Upper lobe of right lung (tissue), 1 donor: ENCODE measurements around the gene HOXA13. TPM values are rescaled to one million over a fixed set of nuclear protein-coding genes. Genes with fewer than 3 reads are reported as not detected.
A peak's percentile ranks its signal among the peaks of the same experiment; 100 is the strongest.

Experiments used
- ATAC-seq: fragments of 200-7000 bp; cut with Tn5 transposase; one replicate; pipeline ENCODE4 v1.9.1; 2020; ENCODE audit warnings: mild to moderate bottlenecking, moderate library complexity
- DNase-seq: peaks from one replicate; pipeline ENCODE4 v3.0.0-alpha.2; 2020
- H3K27ac ChIP-seq: fragments of 200-600 bp; one replicate; pipeline ENCODE4 v1.8.0; 2022
- H3K27me3 ChIP-seq: fragments of 200-600 bp; one replicate; pipeline ENCODE4 v1.8.0; 2022; ENCODE audit warnings: mild to moderate bottlenecking
- H3K36me3 ChIP-seq: fragments of 200-600 bp; one replicate; pipeline ENCODE4 v1.8.0; 2022
- H3K4me1 ChIP-seq: fragments of 200-600 bp; one replicate; pipeline ENCODE4 v1.8.0; 2022
- H3K4me3 ChIP-seq: fragments of 200-600 bp; one replicate; pipeline ENCODE4 v1.8.0; 2022; ENCODE audit warnings: mild to moderate bottlenecking
- H3K9me3 ChIP-seq: fragments of 200-600 bp; one replicate; pipeline ENCODE4 v1.8.0; 2022
- CTCF ChIP-seq: fragments of 200-600 bp; IDR thresholded peaks from one replicate; pipeline ENCODE4 v1.8.0; 2022; ENCODE audit warnings: antibody characterized with exemption
- intact Hi-C: fragments of 100-400 bp; cut with DNase I; formaldehyde crosslinking; loops from one replicate; pipeline ENCODE4 v1.11.0; 2022
- total RNA-seq: library from RNA; stranded (reverse); fragmentation: NEBNext Ultra II Directional; extraction: Animal tissue kit (Norgen Biotek cat#: 25700); gene quantifications from one replicate; pipeline ENCODE4 v1.2.1, GENCODE V29; 2021
- donor health status: DM: no; HTN: yes; CAD: no; lungs with severe emphysema.

Gene HOXA13
- total RNA-seq, 1 donor from 2014 or later = not detected

GRCh38 chr7:27156508-27156898 is 43.4 kb downstream of the HOXA13 start, which contains the start of gene HOXA7:
HOXA7 (minus strand) TSS chr7:27156675; CDS start chr7:27156545, 130 bp downstream.
- ATAC-seq = no peak
- Histone ChIP-seq H3K4me1 (peaks cover 28% of the 10 kb centered on the region), H3K27me3 (peaks cover 91% of the 10 kb centered on the region)

GRCh38 chr7:27155816-27156507 is 43.9 kb downstream of the HOXA13 start:
- peak overlapping the region; percentile 79 for H3K27ac ChIP-seq
- peak overlapping the region; percentile 55 for H3K4me3 ChIP-seq
- no peaks in the 10 kb centered on the region for H3K9me3 ChIP-seq
- H3K36me3 ChIP-seq = no peaks in the 10 kb centered on the region
- DNase-seq (peak; percentile 61), ATAC-seq (no peak)
- intact Hi-C loops = loop anchor here (5.0 kb wide), 1 partner anchor 784 kb away; no protein-coding TSS in a partner anchor
- no peak for TF ChIP-seq CTCF
- H3K27me3 ChIP-seq = peaks cover 94% of the 10 kb centered on the region
- H3K4me1 ChIP-seq = peaks cover 30% of the 10 kb centered on the region

More at GRCh38 chr7:27156508-27156898, 43.4 kb downstream of the HOXA13 start, which contains the start of gene HOXA7:
- intact Hi-C loops = loop anchor here (5.0 kb wide), 1 partner anchor 784 kb away; no protein-coding TSS in a partner anchor
- no peaks in the 10 kb centered on the region for H3K36me3 ChIP-seq
- H3K4me3 ChIP-seq = peak within 1 kb of the TSS; percentile 55
- DNase-seq = peak; percentile 73
- H3K27ac ChIP-seq = peak within 1 kb of the TSS; percentile 79
- TF ChIP-seq CTCF = no peak
- H3K9me3 ChIP-seq = no peaks in the 10 kb centered on the region

GRCh38 chr7:27154901-27155815 is 44.7 kb downstream of the HOXA13 start:
- H3K27ac ChIP-seq = peak overlapping the region; percentile 79
- H3K9me3 ChIP-seq = no peaks in the 10 kb centered on the region
- TF ChIP-seq CTCF = no peak
- H3K4me3 ChIP-seq = peak overlapping the region; percentile 55
- ATAC-seq = no peak
- DNase-seq = peak; percentile 63
- H3K4me1 ChIP-seq = peaks cover 30% of the 10 kb centered on the region
- no peaks in the 10 kb centered on the region for H3K36me3 ChIP-seq
- H3K27me3 ChIP-seq = peaks cover 93% of the 10 kb centered on the region
- intact Hi-C loops = loop anchor here (5.0 kb wide), 1 partner anchor 783 kb away; no protein-coding TSS in a partner anchor

GRCh38 chr7:27154369-27154768 is 45.5 kb downstream of the HOXA13 start:
- TF ChIP-seq CTCF = no peak
- intact Hi-C loops = no loop called here
- Histone ChIP-seq H3K27me3 (peaks cover 91% of the 10 kb centered on the region), H3K9me3 (no peaks in the 10 kb centered on the region), H3K4me1 (peaks cover 27% of the 10 kb centered on the region), H3K4me3 (no peak overlapping the region), H3K27ac (no peak overlapping the region), H3K36me3 (no peaks in the 10 kb centered on the region)
- ATAC-seq (no peak), DNase-seq (no peak)

- TF ChIP-seq CTCF = no peak
- ATAC-seq = no peak
- H3K4me3 ChIP-seq = no peak overlapping the region
- peaks cover 27% of the 10 kb centered on the region for H3K4me1 ChIP-seq
- peaks cover 93% of the 10 kb centered on the region for H3K27me3 ChIP-seq
- H3K36me3 ChIP-seq = no peaks in the 10 kb centered on the region
- H3K9me3 ChIP-seq = no peaks in the 10 kb centered on the region
- H3K27ac ChIP-seq = no peak overlapping the region
- intact Hi-C loops = no loop called here
- DNase-seq = no peak
Observed at GRCh38 chr7:27153526-27153925, 46.4 kb downstream of the HOXA13 start.
